Osteocyte (in vitro differentiated cells): ENCODE measurements around the gene PTHLH. TPM values are rescaled to one million over a fixed set of nuclear protein-coding genes. Genes with fewer than 3 reads are reported as not detected.

Source experiments
- DNase-seq: peaks from one replicate; pipeline ENCODE4 v3.0.0; 2021; ENCODE audit warnings: mixed read lengths; ENCODE audit not compliant: unreplicated experiment; ENCODE audit errors: extremely low spot score
- H3K27ac Mint-ChIP-seq: one replicate; pipeline ENCODE4 v1.8.0; 2021; ENCODE audit warnings: mild to moderate bottlenecking, mixed read lengths; ENCODE audit not compliant: unreplicated experiment
- H3K27me3 Mint-ChIP-seq: one replicate; pipeline ENCODE4 v1.8.0; 2021; ENCODE audit warnings: mixed read lengths; ENCODE audit not compliant: unreplicated experiment
- H3K36me3 Mint-ChIP-seq: one replicate; pipeline ENCODE4 v1.8.0; 2021; ENCODE audit warnings: mixed read lengths; ENCODE audit not compliant: unreplicated experiment
- H3K4me1 Mint-ChIP-seq: one replicate; pipeline ENCODE4 v1.8.0; 2021; ENCODE audit warnings: mixed read lengths; ENCODE audit not compliant: unreplicated experiment
- H3K4me3 Mint-ChIP-seq: one replicate; pipeline ENCODE4 v1.8.0; 2021; ENCODE audit warnings: mild to moderate bottlenecking, moderate library complexity, mixed read lengths; ENCODE audit not compliant: unreplicated experiment
- H3K9me3 Mint-ChIP-seq: one replicate; pipeline ENCODE4 v1.8.0; 2021; ENCODE audit warnings: mixed read lengths; ENCODE audit not compliant: unreplicated experiment
- CTCF ChIP-seq: fragments of 200-600 bp; sonication (generic); IDR thresholded peaks from 2 replicates; pipeline ENCODE4 v1.5.0; 2021; ENCODE audit warnings: antibody characterized with exemption, mild to moderate bottlenecking, moderate library complexity
- total RNA-seq: library from RNA; stranded (reverse); gene quantifications from 2 replicates; pipeline ENCODE4 v1.2.1, GENCODE V29; 2021

PTHLH gene
- total RNA-seq, 1 donor from 2014 or later = 0.46 TPM

- Mint-ChIP-seq H3K4me1 (peaks cover 5% of the 10 kb centered on the region), H3K27ac (no peak overlapping the region), H3K4me3 (no peak overlapping the region), H3K36me3 (no peaks in the 10 kb centered on the region), H3K27me3 (no peaks in the 10 kb centered on the region), H3K9me3 (no peaks in the 10 kb centered on the region)
- DNase-seq = no peak
- no peak for TF ChIP-seq CTCF
Measured at GRCh38 chr12:27960821-27961220, 11.7 kb downstream of the PTHLH start.

- Mint-ChIP-seq H3K4me1 (no peaks in the 10 kb centered on the region), H3K27ac (no peak overlapping the region), H3K9me3 (no peaks in the 10 kb centered on the region), H3K27me3 (no peaks in the 10 kb centered on the region), H3K4me3 (no peak overlapping the region), H3K36me3 (no peaks in the 10 kb centered on the region)
- no peak for TF ChIP-seq CTCF
- DNase-seq = no peak
Measured at GRCh38 chr12:27958675-27959074, 13.9 kb downstream of the PTHLH start.

GRCh38 chr12:27957366-27957765 lies 15.2 kb downstream of the PTHLH start:
- no peaks in the 10 kb centered on the region for H3K36me3 Mint-ChIP-seq
- no peak overlapping the region for H3K27ac Mint-ChIP-seq
- H3K4me3 Mint-ChIP-seq = no peak overlapping the region

GRCh38 chr12:27953817-27954216 lies 18.7 kb downstream of the PTHLH start:
- TF ChIP-seq CTCF = no peak
- H3K9me3 Mint-ChIP-seq = no peaks in the 10 kb centered on the region
- H3K4me3 Mint-ChIP-seq = no peak overlapping the region
- H3K27me3 Mint-ChIP-seq = no peaks in the 10 kb centered on the region
- H3K36me3 Mint-ChIP-seq = no peaks in the 10 kb centered on the region
- no peaks in the 10 kb centered on the region for H3K4me1 Mint-ChIP-seq
- H3K27ac Mint-ChIP-seq = no peak overlapping the region
- no peak for DNase-seq

More at GRCh38 chr12:27957366-27957765, 15.2 kb downstream of the PTHLH start:
- no peaks in the 10 kb centered on the region for H3K4me1 Mint-ChIP-seq
- no peaks in the 10 kb centered on the region for H3K9me3 Mint-ChIP-seq
- DNase-seq = no peak
- H3K27me3 Mint-ChIP-seq = no peaks in the 10 kb centered on the region
- TF ChIP-seq CTCF = no peak

GRCh38 chr12:27953348-27953747 lies 19.2 kb downstream of the PTHLH start:
- Mint-ChIP-seq H3K27ac (no peak overlapping the region), H3K9me3 (no peaks in the 10 kb centered on the region), H3K27me3 (no peaks in the 10 kb centered on the region), H3K4me3 (no peak overlapping the region), H3K4me1 (no peaks in the 10 kb centered on the region), H3K36me3 (no peaks in the 10 kb centered on the region)
- no peak for TF ChIP-seq CTCF
- no peak for DNase-seq
